Activated naive CD8-positive, alpha-beta T cell (primary cell): ENCODE results near the gene ATP11C.
"Not testable (repeated sequence)": the region's sequence is repeated elsewhere in the genome, so short reads cannot be mapped to it uniquely, and the experiment has no call there.

Experiments
- H3K27ac Mint-ChIP-seq: one replicate; pipeline ENCODE4 v1.8.0; 2021; ENCODE audit warnings: mixed read lengths
- H3K27me3 Mint-ChIP-seq: one replicate; pipeline ENCODE4 v1.8.0; 2021; ENCODE audit warnings: mixed read lengths
- H3K36me3 Mint-ChIP-seq: one replicate; pipeline ENCODE4 v1.8.0; 2021; ENCODE audit warnings: mixed read lengths
- H3K4me1 Mint-ChIP-seq: one replicate; pipeline ENCODE4 v1.8.0; 2021; ENCODE audit warnings: low read depth, mixed read lengths
- H3K4me3 Mint-ChIP-seq: one replicate; pipeline ENCODE4 v1.8.0; 2021; ENCODE audit warnings: mild to moderate bottlenecking, mixed read lengths
- H3K9me3 Mint-ChIP-seq: one replicate; pipeline ENCODE4 v1.8.0; 2021; ENCODE audit warnings: low read depth, mixed read lengths

The ATP11C gene

GRCh38 chrX:139932901-139933796 lies at the start of gene ATP11C:
TSS of gene ATP11C (minus strand) at chrX:139933053. CDS start at chrX:139932042, 1,011 bp downstream.
- H3K4me3 Mint-ChIP-seq: peak within 1 kb of the TSS; percentile 91
- no peaks in the 10 kb centered on the region for H3K27me3 Mint-ChIP-seq
- H3K9me3 Mint-ChIP-seq: no peaks in the 10 kb centered on the region
- H3K36me3 Mint-ChIP-seq: no peaks in the 10 kb centered on the region
- peak within 1 kb of the TSS; percentile 93 for H3K27ac Mint-ChIP-seq
- peaks cover 31% of the 10 kb centered on the region for H3K4me1 Mint-ChIP-seq

- H3K4me3 Mint-ChIP-seq: no peak overlapping the region
- no peaks in the 10 kb centered on the region for H3K9me3 Mint-ChIP-seq
- H3K27ac Mint-ChIP-seq: no peak overlapping the region
- peaks cover 3% of the 10 kb centered on the region for H3K36me3 Mint-ChIP-seq
- H3K4me1 Mint-ChIP-seq: peaks cover 2% of the 10 kb centered on the region
- peaks cover 2% of the 10 kb centered on the region for H3K27me3 Mint-ChIP-seq
Observed at GRCh38 chrX:139974471-139974870, 41.6 kb upstream of the ATP11C start.

- peaks cover 2% of the 10 kb centered on the region for H3K27me3 Mint-ChIP-seq
- H3K4me3 Mint-ChIP-seq: no peak overlapping the region
- H3K27ac Mint-ChIP-seq: no peak overlapping the region
- peaks cover 2% of the 10 kb centered on the region for H3K4me1 Mint-ChIP-seq
- no peaks in the 10 kb centered on the region for H3K9me3 Mint-ChIP-seq
- H3K36me3 Mint-ChIP-seq: peaks cover 3% of the 10 kb centered on the region
Observed at GRCh38 chrX:139972629-139973624, 40.1 kb upstream of the ATP11C start.

GRCh38 chrX:139972113-139972512 lies 39.3 kb upstream of the ATP11C start:
- H3K27ac Mint-ChIP-seq: no peak overlapping the region
- H3K27me3 Mint-ChIP-seq: peaks cover 2% of the 10 kb centered on the region
- no peaks in the 10 kb centered on the region for H3K9me3 Mint-ChIP-seq
- H3K4me1 Mint-ChIP-seq: peaks cover 2% of the 10 kb centered on the region
- peaks cover 3% of the 10 kb centered on the region for H3K36me3 Mint-ChIP-seq
- H3K4me3 Mint-ChIP-seq: no peak overlapping the region

- no peaks in the 10 kb centered on the region for H3K9me3 Mint-ChIP-seq
- H3K27me3 Mint-ChIP-seq: peaks cover 2% of the 10 kb centered on the region
- H3K4me1 Mint-ChIP-seq: peaks cover 2% of the 10 kb centered on the region
- peaks cover 3% of the 10 kb centered on the region for H3K36me3 Mint-ChIP-seq
- H3K27ac Mint-ChIP-seq: no peak overlapping the region
- no peak overlapping the region for H3K4me3 Mint-ChIP-seq
Observed at GRCh38 chrX:139971394-139971749, 38.5 kb upstream of the ATP11C start.

- Mint-ChIP-seq H3K9me3 (no peaks in the 10 kb centered on the region), H3K36me3 (no peaks in the 10 kb centered on the region), H3K27ac (no peak overlapping the region), H3K4me3 (no peak overlapping the region), H3K4me1 (peaks cover 2% of the 10 kb centered on the region), H3K27me3 (no peaks in the 10 kb centered on the region)
Observed at GRCh38 chrX:139969286-139969685, 36.4 kb upstream of the ATP11C start.

- Mint-ChIP-seq H3K4me3 (no peak overlapping the region), H3K27me3 (no peaks in the 10 kb centered on the region), H3K27ac (no peak overlapping the region), H3K9me3 (no peaks in the 10 kb centered on the region), H3K4me1 (peaks cover 2% of the 10 kb centered on the region), H3K36me3 (no peaks in the 10 kb centered on the region)
Observed at GRCh38 chrX:139967750-139968149, 34.9 kb upstream of the ATP11C start.

GRCh38 chrX:139967300-139967699 lies 34.4 kb upstream of the ATP11C start:
- H3K36me3 Mint-ChIP-seq: no peaks in the 10 kb centered on the region
- no peaks in the 10 kb centered on the region for H3K27me3 Mint-ChIP-seq
- no peak overlapping the region for H3K4me3 Mint-ChIP-seq
- peaks cover 2% of the 10 kb centered on the region for H3K4me1 Mint-ChIP-seq
- H3K27ac Mint-ChIP-seq: no peak overlapping the region
- no peaks in the 10 kb centered on the region for H3K9me3 Mint-ChIP-seq

GRCh38 chrX:139966159-139966558 lies 33.3 kb upstream of the ATP11C start:
- not testable (repeated sequence) for H3K27ac Mint-ChIP-seq, H3K4me3 Mint-ChIP-seq, H3K36me3 Mint-ChIP-seq, H3K9me3 Mint-ChIP-seq, H3K4me1 Mint-ChIP-seq, H3K27me3 Mint-ChIP-seq

GRCh38 chrX:139965421-139965820 lies 32.6 kb upstream of the ATP11C start, which contains the start of gene CXorf66:
TSS of gene CXorf66 (minus strand) at chrX:139965521. CDS start at chrX:139965496, 25 bp downstream.
- Mint-ChIP-seq H3K36me3 (no peaks in the 10 kb centered on the region), H3K4me1 (no peaks in the 10 kb centered on the region), H3K4me3 (no peak within 1 kb of the TSS), H3K9me3 (no peaks in the 10 kb centered on the region), H3K27me3 (no peaks in the 10 kb centered on the region), H3K27ac (no peak within 1 kb of the TSS)

- H3K27me3 Mint-ChIP-seq, H3K27ac Mint-ChIP-seq, H3K9me3 Mint-ChIP-seq, H3K4me1 Mint-ChIP-seq, H3K4me3 Mint-ChIP-seq, H3K36me3 Mint-ChIP-seq: not testable (repeated sequence)
Observed at GRCh38 chrX:139961091-139961490, 28.2 kb upstream of the ATP11C start.

- no peaks in the 10 kb centered on the region for H3K4me1 Mint-ChIP-seq
- H3K36me3 Mint-ChIP-seq: no peaks in the 10 kb centered on the region
- H3K27me3 Mint-ChIP-seq: no peaks in the 10 kb centered on the region
- H3K9me3 Mint-ChIP-seq: no peaks in the 10 kb centered on the region
- no peak overlapping the region for H3K4me3 Mint-ChIP-seq
- H3K27ac Mint-ChIP-seq: no peak overlapping the region
Observed at GRCh38 chrX:139949703-139950102, 16.9 kb upstream of the ATP11C start.

- H3K27me3 Mint-ChIP-seq: no peaks in the 10 kb centered on the region
- H3K27ac Mint-ChIP-seq: no peak overlapping the region
- no peaks in the 10 kb centered on the region for H3K36me3 Mint-ChIP-seq
- H3K9me3 Mint-ChIP-seq: no peaks in the 10 kb centered on the region
- peaks cover 2% of the 10 kb centered on the region for H3K4me1 Mint-ChIP-seq
- H3K4me3 Mint-ChIP-seq: no peak overlapping the region
Observed at GRCh38 chrX:139945075-139945474, 12.2 kb upstream of the ATP11C start.

- Mint-ChIP-seq H3K9me3 (no peaks in the 10 kb centered on the region), H3K4me3 (no peak overlapping the region), H3K36me3 (no peaks in the 10 kb centered on the region), H3K27me3 (peaks cover 2% of the 10 kb centered on the region), H3K4me1 (peaks cover 4% of the 10 kb centered on the region), H3K27ac (no peak overlapping the region)
Observed at GRCh38 chrX:139936259-139936658, 3.4 kb upstream of the ATP11C start.

- Mint-ChIP-seq H3K4me1 (peaks cover 24% of the 10 kb centered on the region), H3K9me3 (no peaks in the 10 kb centered on the region), H3K27ac (peak overlapping the region; percentile 86), H3K4me3 (peak overlapping the region; percentile 91), H3K36me3 (no peaks in the 10 kb centered on the region), H3K27me3 (peaks cover 2% of the 10 kb centered on the region)
Observed at GRCh38 chrX:139933904-139934303, 1.1 kb upstream of the ATP11C start.
